GM19328 (cell line): ENCODE results near the gene ZNF668.
"Not testable (repeated sequence)": the region's sequence is repeated elsewhere in the genome, so short reads cannot be mapped to it uniquely, and the experiment has no call there.

Experiments
- ATAC-seq: cut with Tn5 transposase; IDR thresholded peaks from one replicate; pipeline ENCODE4 v1.9.1; 2021; ENCODE audit warnings: mild to moderate bottlenecking, moderate library complexity; ENCODE audit not compliant: unreplicated experiment

ZNF668 gene

GRCh38 chr16:31100876-31101641 lies 27.0 kb upstream of the ZNF668 start:
- ATAC-seq = not testable (repeated sequence)

DNA sequence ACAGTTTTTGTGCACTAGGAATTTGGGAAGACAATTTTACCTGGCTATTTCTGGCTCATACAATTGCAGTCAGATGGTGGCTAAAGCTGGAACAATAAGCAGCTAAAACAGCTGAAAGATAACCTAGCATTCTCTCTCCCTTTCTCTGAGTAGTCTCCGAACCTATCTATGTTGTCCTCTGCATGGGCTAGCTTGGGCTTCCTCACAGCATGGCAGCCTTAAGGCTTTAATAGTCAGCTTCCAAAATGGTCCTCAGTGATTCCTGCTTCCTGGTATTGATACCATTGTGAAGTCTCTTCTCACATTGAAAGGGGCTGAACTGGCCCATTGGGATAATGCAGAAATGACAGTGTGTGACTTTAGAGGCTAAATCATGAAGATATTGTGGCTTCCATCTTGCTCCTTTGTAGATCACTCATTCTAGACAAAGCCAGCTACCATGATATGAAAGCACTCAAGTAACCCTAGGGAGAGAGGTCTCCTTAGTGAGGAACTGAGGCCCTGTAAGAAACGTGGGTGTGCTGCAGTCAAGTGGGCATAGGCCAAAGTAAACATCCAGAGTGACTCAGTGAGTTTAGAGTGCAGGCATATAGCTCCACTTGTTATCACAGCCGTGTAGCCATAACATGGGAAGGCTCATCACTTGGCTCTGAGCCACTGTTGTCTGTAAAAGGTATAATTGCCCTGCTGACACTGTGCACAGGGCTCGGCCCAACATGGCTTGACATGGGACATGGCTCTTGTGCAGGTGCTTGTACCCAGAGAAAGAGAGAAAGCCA lies 26.0 kb upstream of the ZNF668 start:
- no peak for ATAC-seq

DNA sequence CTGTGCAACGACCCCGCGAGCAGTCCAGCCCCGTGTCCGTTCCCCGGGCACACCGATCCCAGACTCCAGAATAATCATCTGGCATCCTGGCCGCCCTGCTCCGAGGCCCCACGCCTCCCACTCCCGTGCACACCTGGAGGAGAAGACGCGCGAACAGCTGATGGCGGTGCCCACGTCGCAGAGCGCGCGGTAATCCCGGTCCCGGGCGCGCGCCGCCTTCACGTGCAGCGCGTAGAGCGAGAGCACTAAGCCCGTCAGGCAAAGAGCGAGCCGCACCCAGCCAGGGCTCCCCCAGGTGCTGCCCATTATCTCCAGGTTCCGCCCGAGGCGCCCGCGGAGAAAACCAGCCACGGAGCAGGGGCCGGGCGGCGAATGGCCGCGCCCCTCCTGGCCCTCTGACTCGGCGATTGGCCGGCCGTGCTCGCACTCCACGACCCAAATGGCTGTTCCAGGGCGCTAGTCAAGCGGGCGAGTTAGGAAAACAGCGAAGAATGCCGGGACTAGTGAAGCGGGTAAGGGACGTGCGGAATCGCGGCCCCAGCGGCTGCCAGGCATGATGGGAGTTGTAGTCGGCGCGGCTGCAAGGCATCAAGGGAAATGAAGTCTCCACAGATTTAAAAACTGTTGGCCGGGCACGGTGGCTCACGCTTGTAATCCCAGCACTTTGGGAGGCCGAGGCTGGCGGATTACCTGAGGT lies 20.5 kb upstream of the ZNF668 start, which contains the start of gene VKORC1:
VKORC1 (minus strand) TSS at position 374 of the 697 bp plus-strand sequence; CDS start at position 306, 68 bp downstream.
- peak; percentile 61 for ATAC-seq

DNA sequence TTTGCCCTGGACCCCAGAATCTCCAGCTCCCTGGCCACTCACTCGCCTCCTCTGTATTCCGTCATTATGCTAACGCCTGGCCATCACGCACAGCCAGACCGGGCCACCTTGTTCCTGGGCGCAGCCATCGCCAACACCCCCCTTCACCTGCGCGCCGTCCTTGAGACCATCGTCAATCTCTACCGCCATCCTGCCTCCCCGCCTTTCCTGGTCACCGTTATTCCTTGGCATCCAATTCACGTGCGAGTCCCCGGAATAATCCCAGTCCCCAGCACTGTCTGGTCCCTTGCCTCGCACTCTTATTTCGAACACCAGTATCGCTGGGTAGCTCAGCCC lies 20.0 kb upstream of the ZNF668 start:
- ATAC-seq = no peak

DNA sequence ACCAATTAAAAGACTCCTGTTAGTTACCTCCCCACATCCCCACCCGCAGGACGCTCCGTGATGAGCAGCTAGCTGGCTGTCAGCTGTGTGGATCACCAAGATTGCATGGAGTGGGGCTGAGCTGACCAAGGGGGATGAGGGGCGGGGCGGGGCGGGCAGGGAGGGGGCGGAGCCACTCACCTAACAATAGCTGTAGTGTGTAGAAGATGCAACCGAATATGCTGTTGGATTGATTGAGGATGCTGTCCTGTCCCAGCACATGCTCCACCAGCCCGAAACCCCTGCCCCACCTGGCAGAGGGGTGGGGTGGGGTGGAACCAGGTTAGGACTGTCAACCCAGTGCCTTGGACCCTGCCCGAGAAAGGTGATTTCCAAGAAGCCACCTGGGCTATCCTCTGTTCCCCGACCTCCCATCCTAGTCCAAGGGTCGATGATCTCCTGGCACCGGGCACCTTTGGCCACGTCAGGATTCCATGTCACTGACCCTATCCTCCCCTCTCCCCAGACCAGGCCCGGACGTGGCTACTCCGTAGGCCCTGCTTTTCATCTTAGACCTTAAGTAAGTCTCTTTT lies 19.2 kb upstream of the ZNF668 start:
- ATAC-seq = no peak

DNA sequence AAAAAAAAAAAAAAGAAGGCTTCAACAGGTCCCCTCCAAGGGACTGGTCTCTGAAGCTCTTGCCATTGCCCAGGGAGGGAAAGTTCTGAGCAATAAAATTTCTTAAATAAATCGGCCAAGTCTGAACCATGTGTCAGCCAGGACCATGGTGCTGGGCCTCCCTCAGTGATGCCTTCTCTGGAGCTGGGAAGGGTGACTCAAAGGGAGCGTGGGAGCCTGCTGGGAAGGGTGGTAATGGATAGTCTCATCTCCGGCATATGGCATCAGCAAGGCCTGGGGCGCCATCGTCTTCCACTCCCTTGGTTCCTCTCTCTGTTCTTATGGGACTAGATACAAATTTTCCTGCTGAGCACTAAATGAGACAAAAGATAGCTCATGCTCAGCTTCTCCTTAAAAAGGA lies 18.3 kb upstream of the ZNF668 start:
- ATAC-seq = no peak

GRCh38 chr16:31090540-31090939 lies 16.5 kb upstream of the ZNF668 start:
- no peak for ATAC-seq

GRCh38 chr16:31089199-31089598 lies 15.2 kb upstream of the ZNF668 start:
- ATAC-seq = no peak

- ATAC-seq = no peak
These were observed 14.6 kb upstream of the ZNF668 start, which contains the start of gene PRSS53 for GRCh38 chr16:31088459-31089183. PRSS53 (minus strand) TSS chr16:31088943; CDS start chr16:31088809, 134 bp downstream.

- no peak for ATAC-seq
These were observed 13.9 kb upstream of the ZNF668 start for GRCh38 chr16:31087971-31088370.

GRCh38 chr16:31087481-31087880 lies 13.4 kb upstream of the ZNF668 start:
- ATAC-seq = no peak

GRCh38 chr16:31086629-31086906 lies 12.5 kb upstream of the ZNF668 start:
- ATAC-seq = no peak

- ATAC-seq = no peak
These were observed 12.0 kb upstream of the ZNF668 start for GRCh38 chr16:31085873-31086628.

GRCh38 chr16:31085411-31085810 lies 11.4 kb upstream of the ZNF668 start:
- no peak for ATAC-seq

DNA sequence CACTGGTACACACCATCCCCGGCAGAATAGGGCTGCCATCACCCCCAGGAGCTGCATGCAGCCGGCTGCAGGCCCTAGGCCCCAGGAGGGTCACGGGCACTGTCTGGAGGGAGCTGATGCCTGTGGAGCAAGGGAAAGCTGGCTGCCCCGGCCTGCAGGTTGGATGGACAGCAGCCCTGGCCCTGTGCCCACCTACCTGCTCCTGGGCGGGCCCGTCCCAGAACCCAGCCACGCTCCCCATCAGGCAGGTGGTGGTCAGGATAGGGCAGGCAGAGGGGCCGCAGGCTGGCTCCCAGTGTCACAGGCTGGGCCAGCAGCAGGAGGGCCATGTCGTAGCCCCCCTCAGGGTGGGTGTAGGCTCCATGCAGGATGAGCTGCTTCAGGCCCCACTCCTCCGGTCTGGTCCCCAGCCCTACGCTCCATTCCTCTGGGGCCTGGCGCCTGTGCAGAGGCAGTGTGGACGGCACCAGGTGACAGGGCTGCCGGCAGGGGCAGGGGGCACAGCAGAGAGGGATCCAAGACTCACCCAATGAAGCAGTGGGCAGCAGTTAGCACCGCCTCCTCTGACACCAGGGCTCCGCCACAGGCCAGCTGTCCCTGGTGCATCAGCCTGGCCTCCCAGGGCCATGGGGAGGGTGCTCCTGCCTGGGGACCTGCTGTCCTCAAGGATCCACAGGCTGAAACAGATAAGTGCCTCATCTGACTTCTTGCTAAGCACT lies 10.7 kb upstream of the ZNF668 start:
- no peak for ATAC-seq

- no peak for ATAC-seq
These were observed 9.9 kb upstream of the ZNF668 start for GRCh38 chr16:31083981-31084380.

- ATAC-seq = no peak
These were observed 9.5 kb upstream of the ZNF668 start for GRCh38 chr16:31083556-31083955.

- no peak for ATAC-seq
These were observed 9.0 kb upstream of the ZNF668 start for GRCh38 chr16:31083081-31083480.

DNA sequence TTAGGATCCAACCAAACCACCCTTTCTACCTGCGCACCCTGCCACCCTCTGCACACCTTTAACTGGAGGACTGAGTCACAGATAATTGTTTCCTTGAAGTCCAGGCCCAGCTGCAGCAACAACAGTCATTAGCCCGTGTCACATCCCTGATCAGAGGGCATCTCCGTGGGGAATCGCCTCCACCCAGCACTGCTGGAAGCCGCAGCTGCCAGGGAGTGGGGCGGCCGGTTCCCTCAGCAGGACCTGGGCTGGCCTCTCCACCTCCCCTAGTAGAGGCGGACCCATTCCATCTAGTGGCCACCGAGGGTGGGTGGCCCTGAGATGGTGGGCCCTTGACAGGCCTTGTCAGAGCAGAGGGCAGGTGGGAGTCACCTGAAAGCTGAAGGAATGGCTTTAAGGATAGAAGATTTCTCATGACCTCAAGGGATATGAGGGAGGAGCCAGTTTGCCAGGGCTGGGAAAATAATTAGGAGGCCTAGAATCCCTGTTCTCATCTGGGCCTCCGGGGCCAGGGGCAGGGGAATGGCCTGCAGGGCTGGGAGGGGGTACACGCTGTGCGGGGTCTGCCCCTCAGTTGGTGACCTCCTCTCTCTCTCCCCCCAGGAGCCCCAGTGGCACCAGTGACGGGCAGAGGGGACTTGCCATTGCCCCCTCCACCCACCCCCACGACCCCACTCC lies 8.5 kb upstream of the ZNF668 start:
- ATAC-seq = no peak
